RPMI7951 (cell line): ENCODE results near the gene SUPT3H. TPM values are rescaled to one million over a fixed set of nuclear protein-coding genes. Genes with fewer than 3 reads are reported as not detected.
"Not testable (repeated sequence)": the region's sequence is repeated elsewhere in the genome, so short reads cannot be mapped to it uniquely, and the experiment has no call there.

ENCODE experiments used
- DNase-seq: peaks from one replicate; pipeline ENCODE4 v3.0.0-alpha.2; 2012; ENCODE audit warnings: low read depth
- total RNA-seq: library from RNA; depleted of rRNA; stranded (reverse); fragments of >200 nt; shearing (Covaris generic); gene quantifications from 2 replicates; pipeline ENCODE4 v1.2.3, GENCODE V29; 2014

The SUPT3H gene
- total RNA-seq, 1 experiment from 2014 or later = 7.7 TPM

- no peak for DNase-seq
Measured at GRCh38 chr6:45184040-45184439, 193.7 kb downstream of the SUPT3H start.

GRCh38 chr6:45176373-45176772 is 201.4 kb downstream of the SUPT3H start:
- not testable (repeated sequence) for DNase-seq

GRCh38 chr6:45175272-45175671 is 202.5 kb downstream of the SUPT3H start:
- DNase-seq = no peak

GRCh38 chr6:45174045-45174444 is 203.7 kb downstream of the SUPT3H start:
- no peak for DNase-seq

GRCh38 chr6:45171380-45171779 is 206.4 kb downstream of the SUPT3H start:
- DNase-seq = no peak

GRCh38 chr6:45170309-45170708 is 207.4 kb downstream of the SUPT3H start:
- DNase-seq = no peak

GRCh38 chr6:45169815-45170214 is 207.9 kb downstream of the SUPT3H start:
- DNase-seq = no peak

GRCh38 chr6:45163952-45164766 is 213.6 kb downstream of the SUPT3H start:
- peak; percentile 2 for DNase-seq

GRCh38 chr6:45160305-45160704 is 217.4 kb downstream of the SUPT3H start:
- DNase-seq = no peak

GRCh38 chr6:45156075-45156474 is 221.7 kb downstream of the SUPT3H start:
- no peak for DNase-seq

GRCh38 chr6:45155341-45155894 is 222.3 kb downstream of the SUPT3H start:
- no peak for DNase-seq

- no peak for DNase-seq
Measured at GRCh38 chr6:45154679-45155078, 223.1 kb downstream of the SUPT3H start.

GRCh38 chr6:45148711-45149341 is 228.9 kb downstream of the SUPT3H start:
- DNase-seq = no peak

GRCh38 chr6:45148278-45148677 is 229.5 kb downstream of the SUPT3H start:
- no peak for DNase-seq

GRCh38 chr6:45145658-45146057 is 232.1 kb downstream of the SUPT3H start:
- DNase-seq = not testable (repeated sequence)

GRCh38 chr6:45138765-45139164 is 239.0 kb downstream of the SUPT3H start:
- DNase-seq = no peak

- DNase-seq = no peak
Measured at GRCh38 chr6:45136495-45136894, 241.2 kb downstream of the SUPT3H start.

- no peak for DNase-seq
Measured at GRCh38 chr6:45132658-45133294, 245.0 kb downstream of the SUPT3H start.

GRCh38 chr6:45132059-45132458 is 245.7 kb downstream of the SUPT3H start:
- DNase-seq = peak; percentile 18

- DNase-seq = no peak
Measured at GRCh38 chr6:45129051-45129450, 248.7 kb downstream of the SUPT3H start.

- no peak for DNase-seq
Measured at GRCh38 chr6:45127185-45127584, 250.5 kb downstream of the SUPT3H start.

GRCh38 chr6:45126033-45126432 is 251.7 kb downstream of the SUPT3H start:
- DNase-seq = no peak
